Esophagus mucosa (tissue), 1 donor: ENCODE measurements around the gene SBSN. TPM values are rescaled to one million over a fixed set of nuclear protein-coding genes. Genes with fewer than 3 reads are reported as not detected.
A peak's percentile ranks its signal among the peaks of the same experiment; 100 is the strongest.

Experiments used
- ATAC-seq: fragments of 200-7000 bp; cut with Tn5 transposase; one replicate; pipeline ENCODE4 v1.9.1; 2020
- total RNA-seq: library from RNA; stranded (reverse); gene quantifications from one replicate; pipeline ENCODE4 v1.2.4, GENCODE V29; 2023
- donor health status: DM: yes; HTN: yes; CAD: no.

Gene SBSN
- total RNA-seq, 1 donor from 2014 or later, result 1,433 TPM

DNA sequence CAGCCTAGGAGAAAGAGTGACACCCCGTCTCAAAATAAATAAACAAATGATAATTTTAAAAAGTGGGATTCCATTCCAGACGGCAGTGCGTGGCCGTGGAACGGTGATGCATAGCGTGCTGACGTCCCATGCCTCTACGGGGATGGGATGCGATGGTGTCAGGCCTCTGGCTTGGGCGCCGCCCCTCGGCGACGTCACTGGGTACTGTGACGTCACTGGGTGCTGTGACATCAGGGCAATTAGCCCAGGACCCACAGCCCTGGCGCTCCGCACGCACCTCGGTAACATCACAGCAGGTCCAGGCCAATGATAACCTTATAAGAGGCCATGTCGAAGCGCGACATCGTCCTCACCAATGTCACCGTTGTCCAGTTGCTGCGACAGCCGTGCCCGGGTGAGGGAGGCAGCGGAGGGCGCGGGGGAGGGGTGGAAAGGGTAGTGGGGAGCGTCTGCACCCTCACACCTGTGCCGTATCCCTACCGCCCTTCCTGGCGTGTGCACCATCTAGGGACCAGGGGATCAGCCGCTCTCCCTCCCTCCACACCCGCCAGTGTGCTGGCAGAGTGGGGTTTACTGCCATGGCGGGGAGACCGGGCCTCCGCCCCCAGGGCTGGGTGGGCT lies 5.2 kb upstream of the SBSN start, which contains the start of gene GAPDHS:
TSS of gene GAPDHS (plus strand) at position 256 of the 621 bp plus-strand sequence. CDS start at position 328, 72 bp downstream.
- no peak for ATAC-seq

DNA sequence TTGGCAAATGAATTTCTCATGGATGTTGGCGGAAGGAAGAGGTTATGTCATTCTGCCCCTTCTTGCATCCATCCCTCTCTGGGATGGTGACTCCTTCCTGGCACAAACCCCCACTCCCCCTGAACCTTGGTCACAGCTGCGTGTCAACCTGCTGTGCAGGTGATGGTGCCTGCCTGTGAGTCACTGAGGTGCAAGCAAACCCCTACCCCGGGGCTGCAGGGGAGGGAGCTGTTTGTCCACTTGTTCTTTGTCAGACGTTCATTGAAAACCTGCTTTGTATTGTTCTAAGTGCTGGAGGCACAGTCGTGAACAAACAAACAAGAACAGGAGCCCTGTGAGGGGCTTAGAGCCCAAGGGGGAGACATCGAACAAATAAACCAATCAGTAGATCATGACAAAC lies 3.2 kb upstream of the SBSN start:
- peak; percentile 31 for ATAC-seq

DNA sequence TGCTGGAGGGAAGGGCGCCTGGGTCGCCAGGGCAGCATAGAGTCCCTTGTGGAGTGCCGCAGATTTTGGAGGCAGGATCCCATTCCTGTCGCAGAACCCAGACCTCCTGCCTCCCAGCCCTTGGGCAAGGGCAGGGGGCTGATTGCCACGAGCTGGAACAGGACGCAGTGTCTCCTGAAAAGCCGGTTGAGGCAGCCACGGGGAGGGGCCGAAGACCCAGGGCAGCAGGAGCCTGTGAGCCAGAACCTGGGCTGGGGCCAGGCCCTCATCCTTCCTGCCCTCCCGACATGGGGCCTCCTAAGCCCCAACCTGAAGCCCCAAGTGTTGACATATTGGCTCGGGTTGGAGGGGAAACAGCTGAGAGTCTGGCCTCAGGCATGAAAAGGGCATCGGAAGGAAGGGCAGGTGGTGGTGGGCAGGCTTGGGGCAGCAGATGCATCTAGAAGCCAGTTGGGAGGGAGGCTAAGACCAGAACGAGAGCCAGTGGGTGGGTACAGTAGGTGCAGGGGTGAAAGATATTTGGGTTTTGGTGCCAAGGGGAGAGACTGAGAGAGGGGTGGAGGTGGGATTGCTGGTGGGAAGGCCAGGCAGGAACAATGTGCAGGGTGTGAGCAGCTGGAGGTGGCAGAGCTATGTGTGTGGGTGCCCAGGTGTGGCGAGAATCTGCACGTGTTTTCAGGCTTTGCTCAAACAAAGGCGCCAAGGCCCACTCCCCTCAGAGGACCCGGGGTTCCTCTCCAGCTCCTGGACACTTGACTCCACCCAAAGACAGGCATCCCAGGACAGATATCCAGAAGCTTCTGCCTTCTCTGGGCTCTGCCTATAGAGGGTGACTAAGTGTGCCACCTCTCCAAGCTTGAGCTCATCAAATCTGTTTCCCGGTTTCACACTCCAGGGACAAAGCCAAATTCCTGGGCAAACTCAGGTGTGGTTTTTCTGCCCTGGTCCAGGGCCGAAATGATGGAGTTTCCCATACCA lies 1.4 kb upstream of the SBSN start:
- ATAC-seq, result peak; percentile 68

DNA sequence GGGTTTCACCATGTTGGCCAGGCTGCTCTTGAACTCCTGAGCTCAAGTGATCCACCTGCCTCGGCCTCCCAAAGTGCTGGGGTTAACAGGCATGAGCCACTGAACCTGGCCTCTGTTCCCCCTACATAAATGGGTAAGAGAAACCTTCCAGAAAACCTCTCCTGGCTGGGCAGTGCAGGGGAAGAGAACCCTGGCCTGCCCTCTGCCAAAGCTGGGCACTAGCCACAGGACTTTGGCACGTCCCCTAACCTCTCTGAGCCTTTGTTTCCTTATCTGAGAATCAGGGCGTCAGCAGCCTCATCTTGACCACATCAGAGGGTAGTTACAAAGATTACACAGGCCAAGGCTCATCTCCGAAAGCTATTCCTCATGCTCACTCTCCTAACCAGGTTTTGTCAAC lies 2.2 kb downstream of the SBSN start:
- ATAC-seq, result no peak

DNA sequence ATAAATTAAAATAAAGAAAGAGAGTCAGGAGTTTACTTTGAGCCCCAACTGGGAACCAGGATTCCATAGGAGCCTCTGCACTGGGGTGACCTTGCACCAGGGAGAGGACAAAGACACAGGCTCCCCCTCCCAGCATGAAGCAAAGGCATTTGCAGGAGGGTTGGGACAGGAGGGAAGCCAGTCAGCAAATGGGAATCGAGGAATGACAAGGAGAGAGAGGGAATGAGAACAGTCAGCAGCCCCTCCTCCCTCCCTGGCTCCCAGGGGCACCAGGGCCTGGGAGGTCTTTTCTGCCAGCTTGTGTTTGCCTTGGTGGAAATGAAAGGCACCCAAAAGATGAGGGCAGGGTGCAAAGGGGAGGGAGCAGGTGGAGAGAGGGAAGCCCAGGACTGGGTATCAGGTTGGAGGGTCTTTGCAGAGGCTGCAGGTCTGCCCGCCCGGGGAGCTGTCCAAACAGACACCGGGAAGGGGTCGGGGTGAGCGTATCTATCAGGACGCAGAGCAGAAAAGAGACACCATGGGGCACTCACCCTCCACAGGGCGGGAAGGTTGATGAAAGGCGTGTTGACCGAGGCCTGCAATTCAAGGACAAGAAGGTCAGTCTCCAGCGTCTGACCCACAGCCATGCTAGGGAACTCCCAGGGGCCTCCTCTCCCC lies 3.8 kb downstream of the SBSN start:
- no peak for ATAC-seq

DNA sequence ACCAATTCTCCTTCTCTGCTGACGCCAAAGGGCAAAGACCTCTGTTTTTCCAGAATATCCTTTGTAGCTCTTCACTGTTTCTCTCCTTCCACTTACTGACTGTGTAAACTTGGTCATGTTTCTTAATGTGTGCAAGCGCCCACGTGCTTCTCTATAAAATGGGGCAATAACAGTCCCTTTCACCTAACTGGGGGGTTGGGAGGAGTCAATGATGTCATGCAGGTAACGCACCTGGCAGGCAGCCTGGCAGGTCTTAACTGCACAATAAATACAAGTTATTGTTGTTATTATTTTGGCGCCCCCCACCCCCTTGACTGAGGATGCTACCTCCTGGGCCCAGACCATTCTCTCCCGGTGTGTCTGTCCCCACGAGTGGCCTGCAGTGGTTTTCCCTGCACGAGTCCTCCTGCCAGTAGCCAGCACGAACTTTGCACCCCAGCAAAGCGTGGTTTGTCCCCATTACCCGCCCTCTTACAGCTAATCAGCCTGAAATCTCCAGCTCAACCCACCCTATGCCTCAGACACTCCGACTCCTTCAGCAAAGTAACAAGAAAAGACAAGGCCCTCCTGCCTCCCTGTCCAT lies 5.3 kb downstream of the SBSN start:
- no peak for ATAC-seq

DNA sequence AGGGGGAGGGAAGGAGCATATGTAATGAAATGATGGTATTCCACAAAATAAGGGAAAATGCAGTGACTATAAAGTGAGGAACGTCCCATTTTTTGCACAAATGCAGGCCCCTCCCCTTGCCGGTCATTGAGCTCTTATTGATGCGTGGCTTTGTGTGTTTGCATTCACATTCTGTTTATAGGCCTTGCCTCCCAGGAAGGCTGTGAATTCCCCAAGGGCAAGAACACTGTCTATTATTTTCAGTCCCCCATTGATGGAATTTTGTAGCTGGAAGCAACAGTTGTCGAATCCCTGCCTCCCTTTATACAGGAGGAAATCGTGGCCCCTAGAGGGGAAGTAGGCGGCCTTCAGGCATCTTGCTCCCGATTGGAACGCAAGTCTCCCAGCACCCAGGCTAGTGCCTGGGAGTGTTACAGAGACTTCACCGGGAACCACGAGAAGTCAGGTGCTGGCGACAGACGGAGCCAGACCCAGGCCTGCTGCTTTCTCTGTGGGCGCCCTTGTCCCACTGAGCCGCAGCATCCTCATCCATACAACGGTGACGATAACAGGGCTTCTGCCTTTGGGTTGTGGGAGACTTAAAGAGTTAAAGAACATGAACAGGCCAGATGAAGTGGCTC lies 6.9 kb downstream of the SBSN start:
- ATAC-seq, result no peak

DNA sequence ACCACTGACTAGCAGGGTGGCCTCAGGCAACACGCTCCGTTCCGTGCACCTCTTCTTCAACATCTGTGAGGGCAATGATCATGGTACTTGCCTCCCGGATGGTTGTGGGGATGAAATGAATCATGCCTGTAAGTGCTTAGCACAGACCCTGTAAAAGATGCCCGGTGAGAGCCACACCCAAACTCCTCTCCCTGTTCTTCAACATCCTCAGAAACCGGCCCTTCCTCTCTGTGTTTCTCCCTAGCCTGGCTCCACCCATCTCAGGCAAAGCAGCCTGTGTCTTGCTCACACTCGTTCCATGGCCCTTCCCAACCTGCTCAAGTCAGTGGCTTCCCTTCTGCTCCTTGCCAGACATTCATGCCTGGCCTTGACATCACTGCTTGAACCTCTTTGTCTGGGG lies 8.8 kb downstream of the SBSN start:
- peak; percentile 90 for ATAC-seq

DNA sequence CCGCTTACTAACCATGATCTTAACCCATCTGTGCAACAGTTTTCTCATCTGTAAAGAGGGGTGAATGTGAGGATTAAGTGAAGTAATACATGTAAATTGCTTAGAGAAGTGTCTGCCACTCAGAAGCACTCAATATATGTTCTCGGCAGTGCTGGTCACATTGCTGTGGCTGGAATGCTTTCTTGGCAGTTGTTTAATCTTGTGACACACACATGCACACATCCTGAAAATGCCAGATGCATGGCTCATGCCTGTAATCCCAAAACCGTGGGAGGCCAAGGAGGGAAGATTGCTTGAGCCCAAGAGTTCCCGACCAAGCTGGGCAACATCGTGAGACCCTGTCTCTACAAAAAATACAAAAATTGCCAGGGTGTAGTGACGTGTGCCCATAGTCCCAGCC lies 9.8 kb downstream of the SBSN start:
- peak; percentile 44 for ATAC-seq

DNA sequence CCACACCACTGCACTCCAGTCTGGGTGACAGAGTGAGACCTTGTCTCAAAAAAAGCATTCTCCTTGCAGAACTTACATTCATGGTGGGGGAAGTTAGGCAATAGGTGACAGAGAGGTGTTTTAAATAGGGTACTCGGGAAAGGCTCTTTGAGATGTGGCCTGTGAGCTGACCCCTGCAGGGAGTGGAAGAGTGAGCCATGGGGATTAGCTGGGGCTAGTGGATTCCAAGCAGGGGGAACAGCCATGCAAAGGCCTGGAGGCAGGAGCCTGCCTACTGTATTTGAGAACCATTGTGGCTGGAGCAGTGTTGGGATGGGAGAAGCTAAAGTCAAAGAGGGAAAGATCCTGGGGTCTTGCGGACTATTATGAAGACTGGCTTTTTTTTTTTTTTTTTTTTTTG lies 10.8 kb downstream of the SBSN start:
- no peak for ATAC-seq

DNA sequence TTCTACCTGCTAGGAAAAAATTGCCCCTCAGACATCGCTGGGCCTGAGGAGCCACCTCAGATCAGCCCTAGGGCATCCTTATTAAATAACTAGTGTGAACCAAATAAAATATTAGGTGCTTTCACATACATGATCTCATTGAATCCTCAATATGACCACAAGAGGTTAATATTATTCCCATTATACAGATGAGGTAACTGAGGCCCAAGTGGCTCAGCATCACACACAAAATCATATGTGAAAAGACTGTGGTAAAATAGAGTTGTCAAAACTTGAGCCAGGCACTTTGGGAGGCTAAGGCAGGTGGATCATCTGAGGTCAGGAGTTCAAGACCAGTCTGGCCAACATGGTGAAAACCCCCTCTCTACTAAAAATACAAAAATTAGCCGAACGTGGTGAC lies 11.8 kb downstream of the SBSN start:
- no peak for ATAC-seq

DNA sequence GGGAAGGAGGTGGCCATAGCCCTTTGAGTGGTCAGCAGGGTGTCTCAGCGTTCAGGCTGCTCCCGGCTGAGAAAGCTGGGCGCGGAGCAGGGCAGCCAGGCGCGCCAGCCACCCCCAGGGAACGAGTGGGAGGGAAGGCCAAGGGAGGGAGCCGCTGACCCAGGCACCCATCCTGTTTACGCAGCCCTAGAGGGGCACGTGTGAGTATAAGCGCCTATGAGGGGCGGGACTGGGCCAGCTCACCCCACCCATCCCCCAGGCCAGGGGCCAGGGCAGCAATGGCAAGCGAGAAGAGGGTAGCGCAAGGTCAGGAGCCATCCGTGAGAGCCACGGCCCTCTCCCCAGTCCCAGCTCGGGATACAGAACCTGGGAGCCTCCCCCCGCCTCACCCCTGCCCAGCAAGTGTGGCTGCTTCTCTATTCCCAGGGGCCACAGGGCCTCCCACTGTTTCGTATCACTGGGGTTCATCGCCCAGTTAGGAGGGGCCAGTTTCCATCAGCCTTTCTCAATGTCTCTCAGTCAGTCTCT lies 13.8 kb downstream of the SBSN start:
- peak; percentile 4 for ATAC-seq

DNA sequence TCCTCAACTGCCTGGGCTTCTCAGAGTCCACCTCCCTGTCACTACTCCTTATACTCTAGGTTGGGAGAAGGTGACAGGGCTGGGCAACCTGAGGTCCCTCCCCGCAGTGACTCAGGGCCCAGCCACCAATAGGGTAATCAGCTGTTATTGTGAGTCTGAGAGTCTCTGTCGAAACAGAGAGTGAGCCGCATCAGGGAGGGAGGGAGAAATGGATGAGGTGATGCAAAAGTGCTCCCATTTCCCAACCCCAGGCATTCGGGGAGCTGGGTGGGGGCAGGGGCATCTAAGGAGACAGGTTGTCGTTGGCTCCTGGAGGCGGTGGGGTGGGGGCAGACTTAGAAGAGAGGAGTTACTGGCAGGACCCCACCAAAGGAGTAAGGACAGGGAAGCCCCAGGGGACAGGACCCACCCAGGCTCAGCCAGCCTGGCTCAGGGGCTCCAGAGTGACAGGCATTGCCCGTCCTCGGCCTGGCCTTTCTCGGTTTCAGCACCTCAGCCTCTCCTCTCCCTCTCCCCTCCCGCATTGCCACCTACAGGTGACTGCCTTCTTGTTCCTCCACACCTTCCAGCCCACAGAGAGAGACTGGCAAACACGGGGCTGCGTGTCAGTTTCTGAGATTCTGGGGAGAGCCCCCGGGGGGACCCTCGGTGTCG lies 14.4 kb downstream of the SBSN start, which contains the start of gene DMKN:
TSS of gene DMKN (minus strand) at position 22 of the 654 bp plus-strand sequence. CDS start 174 bp downstream, outside the sequence.
- ATAC-seq, result peak; percentile 79

DNA sequence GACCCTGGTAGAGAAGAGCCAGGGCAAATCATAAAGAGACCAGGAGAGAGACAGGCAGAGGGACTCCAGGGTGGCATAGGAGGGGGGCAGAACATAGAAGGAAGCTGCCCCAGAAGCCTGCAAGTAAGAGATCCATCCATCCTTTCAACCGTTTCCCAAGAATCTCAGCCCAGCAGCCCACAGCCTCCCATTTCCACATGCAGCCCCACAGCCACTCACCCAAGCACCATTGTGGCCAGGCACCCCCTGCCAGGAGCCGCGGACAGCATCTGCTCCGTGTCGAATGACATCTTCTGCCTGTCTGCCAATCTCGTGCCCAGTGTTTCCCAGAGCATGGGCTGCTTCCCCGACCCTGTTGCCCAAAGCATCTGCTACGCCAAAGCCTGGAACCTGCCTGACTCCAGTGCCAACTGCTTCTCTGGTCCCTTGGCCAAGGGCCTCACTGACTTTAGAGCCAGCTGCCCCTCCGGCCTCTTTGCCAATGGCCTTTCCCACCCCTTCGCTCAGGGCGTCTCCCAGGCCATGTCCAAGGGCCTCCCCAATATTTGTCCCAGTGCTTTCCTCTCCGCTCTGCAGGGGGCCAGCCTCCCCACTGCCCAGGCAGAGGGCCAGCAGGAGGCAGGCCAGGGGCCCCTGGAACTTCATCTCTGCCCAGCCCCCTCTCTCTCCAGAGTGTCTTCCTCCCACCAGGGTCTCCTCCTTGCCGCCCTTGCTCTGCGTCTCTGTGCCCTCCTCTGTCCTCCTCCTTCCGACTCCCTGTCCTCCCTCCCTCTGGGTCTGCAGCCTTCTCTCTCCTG lies 15.1 kb downstream of the SBSN start:
- ATAC-seq, result no peak

DNA sequence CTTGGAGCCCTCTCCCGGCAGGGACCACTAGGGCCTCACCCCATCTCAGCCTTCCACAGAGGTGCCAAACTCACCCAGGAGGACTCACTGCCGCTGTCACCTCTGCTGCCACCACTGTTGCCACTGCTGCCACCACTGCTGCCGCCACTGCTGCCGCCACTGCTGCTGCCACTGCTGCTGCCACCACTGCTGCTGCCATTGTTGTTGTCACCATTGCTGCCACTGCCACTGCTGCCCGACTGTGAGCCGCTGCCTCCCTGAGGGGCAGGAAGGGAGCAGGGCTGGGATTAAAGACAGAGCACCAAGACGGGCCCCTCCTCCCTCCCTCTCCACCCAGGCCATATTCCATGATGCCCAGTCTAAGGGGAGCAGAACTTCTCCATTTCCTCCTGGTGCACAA lies 16.8 kb downstream of the SBSN start:
- no peak for ATAC-seq

DNA sequence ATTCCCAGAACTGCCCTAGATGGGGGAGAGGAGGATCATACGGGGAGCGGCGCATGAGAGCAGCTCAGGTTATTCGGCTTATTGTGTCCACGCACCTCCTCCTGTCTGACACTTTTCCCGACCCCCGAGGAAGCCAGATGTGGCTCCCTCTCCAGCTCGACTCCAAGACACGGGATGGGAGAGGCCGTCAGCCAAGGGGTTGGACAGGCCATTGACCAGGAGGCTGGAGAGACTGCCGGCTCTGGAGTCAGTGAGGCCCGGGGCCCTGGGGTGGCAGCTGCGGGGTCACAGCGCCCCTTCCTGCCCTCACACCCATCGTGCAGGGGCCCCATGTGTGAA lies 17.5 kb downstream of the SBSN start:
- ATAC-seq, result no peak

DNA sequence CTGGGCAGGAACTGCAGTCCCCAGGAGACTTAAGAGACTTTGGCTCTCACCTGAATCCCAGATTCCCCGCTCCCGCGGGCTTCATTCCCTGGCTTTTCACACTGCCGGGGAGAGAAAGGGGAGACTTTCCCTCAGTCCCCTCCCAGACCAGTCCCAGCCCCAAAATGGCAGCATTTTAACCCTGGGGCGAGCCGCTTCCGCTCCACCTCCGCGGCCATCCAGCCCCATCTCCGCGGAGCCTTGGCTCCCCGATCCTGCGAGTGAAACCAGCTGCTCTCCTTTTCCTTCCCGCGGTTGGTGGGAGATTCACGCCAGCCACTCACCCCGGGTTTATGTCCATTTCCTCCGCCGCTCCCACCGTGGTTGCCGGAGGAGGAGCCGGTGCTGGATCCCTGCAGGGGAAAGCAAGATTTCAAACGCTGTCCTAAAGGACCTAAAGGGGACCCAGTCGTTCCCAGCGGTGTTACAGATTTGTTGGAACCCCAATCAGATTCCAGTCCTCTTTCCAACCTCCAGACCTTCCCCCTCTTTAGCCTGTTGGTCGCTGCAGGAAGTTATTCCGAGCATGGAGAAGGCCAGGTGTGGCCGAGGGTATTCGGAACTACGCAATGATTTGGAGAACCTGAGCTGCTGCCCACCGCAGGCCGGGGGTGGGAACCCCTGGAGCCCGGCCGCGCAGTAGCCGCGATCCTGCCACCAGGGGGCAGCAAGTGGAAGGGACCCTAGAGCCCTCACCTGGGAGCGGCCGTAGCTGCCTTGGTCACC lies 18.1 kb downstream of the SBSN start:
- peak; percentile 69 for ATAC-seq

DNA sequence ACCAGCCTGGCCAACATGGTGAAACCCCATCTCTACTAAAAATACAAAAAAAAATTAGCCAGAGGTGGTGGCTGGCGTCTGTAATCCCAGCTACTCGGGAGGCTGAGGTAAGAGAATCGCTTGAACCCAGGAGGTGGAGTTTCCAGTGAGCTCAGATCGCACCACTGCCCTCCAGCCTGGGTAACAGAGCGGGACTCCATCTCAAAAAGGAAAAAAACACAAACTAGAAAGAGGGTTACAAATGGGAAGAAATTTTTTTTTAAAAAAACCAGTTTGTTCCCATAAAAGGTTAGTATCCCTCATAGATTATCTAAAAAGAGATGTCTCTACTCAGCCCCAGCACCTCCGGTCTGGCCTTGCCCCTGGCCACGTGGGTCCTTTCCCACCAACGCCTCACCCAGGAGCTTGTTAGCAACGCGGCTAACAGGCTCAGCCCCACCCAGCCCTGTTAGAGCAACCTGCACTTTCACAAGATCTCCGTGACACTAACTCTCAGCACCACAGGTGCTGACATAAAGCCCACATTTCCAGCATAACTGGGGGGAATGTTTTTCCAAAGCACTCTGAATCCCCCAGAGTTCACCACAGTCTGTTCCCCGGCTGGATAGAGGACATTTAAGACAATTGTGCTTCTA lies 19.0 kb downstream of the SBSN start:
- ATAC-seq, result peak; percentile 68

DNA sequence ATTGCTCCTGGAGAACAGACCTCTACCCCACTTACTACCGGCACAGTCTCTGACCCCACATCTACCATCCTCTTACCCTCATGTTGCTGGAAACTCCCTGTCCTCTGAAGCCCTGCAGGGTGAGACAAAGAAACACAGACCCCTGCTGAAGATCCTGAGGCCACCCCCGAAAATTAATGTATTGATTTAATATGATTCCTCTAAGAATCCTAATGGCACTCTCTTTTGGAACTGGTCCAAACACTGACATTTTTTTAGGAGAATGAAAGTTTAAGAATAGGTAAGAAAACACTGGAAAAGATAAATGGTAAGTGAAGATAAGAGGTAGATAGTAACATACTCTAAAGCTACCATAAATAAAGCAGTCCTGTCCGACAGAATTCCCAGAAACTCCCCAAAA lies 20.0 kb downstream of the SBSN start:
- no peak for ATAC-seq
